HEK293 (cell line): ENCODE data around the gene CKAP2L.

ENCODE experiments used
- CTCF ChIP-seq: fragments of 450-650 bp; formaldehyde crosslinking; IDR thresholded peaks from 2 replicates; pipeline ENCODE4 v1.5.1; 2016; ENCODE audit warnings: missing biosample characterization, missing genetic modification characterization
- KLF8 ChIP-seq: fragments of 450-650 bp; formaldehyde crosslinking; IDR thresholded peaks from 2 replicates; pipeline ENCODE4 v1.5.1; 2016; ENCODE audit warnings: missing biosample characterization, missing genetic modification characterization
- RBAK ChIP-seq: fragments of 450-650 bp; formaldehyde crosslinking; IDR thresholded peaks from 2 replicates; pipeline ENCODE4 v1.5.1; 2016; ENCODE audit warnings: missing biosample characterization, missing genetic modification characterization
- REST ChIP-seq: fragments of 450-650 bp; formaldehyde crosslinking; IDR thresholded peaks from 2 replicates; pipeline ENCODE4 v1.5.1; 2016; ENCODE audit warnings: missing biosample characterization, missing genetic modification characterization
- TCF7L2 ChIP-seq: IDR thresholded peaks from 2 replicates; pipeline ENCODE4 v1.6.1; 2011; ENCODE audit warnings: low read depth, mild to moderate bottlenecking, inconsistent platforms, low read length, moderate library complexity, borderline replicate concordance
- YY1 ChIP-seq: fragments of 450-650 bp; formaldehyde crosslinking; IDR thresholded peaks from 2 replicates; pipeline ENCODE4 v1.5.1; 2018; ENCODE audit warnings: missing biosample characterization, missing genetic modification characterization
- ZNF121 ChIP-seq: fragments of 450-650 bp; formaldehyde crosslinking; IDR thresholded peaks from 2 replicates; pipeline ENCODE4 v1.5.1; 2016; ENCODE audit warnings: missing biosample characterization, missing genetic modification characterization
- ZNF416 ChIP-seq: fragments of 450-650 bp; formaldehyde crosslinking; IDR thresholded peaks from 2 replicates; pipeline ENCODE4 v1.5.1; 2016; ENCODE audit warnings: missing biosample characterization, missing genetic modification characterization
- ZNF776 ChIP-seq: fragments of 450-650 bp; formaldehyde crosslinking; IDR thresholded peaks from 2 replicates; pipeline ENCODE4 v1.5.0; 2017; ENCODE audit warnings: missing biosample characterization, missing genetic modification characterization, borderline replicate concordance
- TF ChIP-seq, protein P1 (sequence below): fragments of 450-650 bp; formaldehyde crosslinking; optimal IDR thresholded peaks from 2 replicates; pipeline ENCODE3; 2016; ENCODE audit warnings: missing biosample characterization, mild to moderate bottlenecking, missing genetic modification characterization
- TF ChIP-seq, protein P2 (sequence below): fragments of 450-650 bp; formaldehyde crosslinking; IDR thresholded peaks from 2 replicates; pipeline ENCODE4 v1.5.1; 2016; ENCODE audit warnings: missing biosample characterization, missing genetic modification characterization
- TF ChIP-seq, protein P3 (sequence below): IDR thresholded peaks from 2 replicates; pipeline ENCODE4 v1.6.1; 2011; ENCODE audit warnings: mild to moderate bottlenecking, low read depth, low read length, borderline replicate concordance

- TF ChIP-seq CTCF (tag by site-specific recombination) (no peak), RBAK (tag by site-specific recombination) (no peak), YY1 (tag by site-specific recombination) (no peak), ZNF121 (tag by site-specific recombination) (no peak), ZNF416 (tag by site-specific recombination) (no peak), ZNF776 (tag by site-specific recombination) (no peak), REST (no peak), KLF8 (tag by site-specific recombination) (no peak), TCF7L2 (no peak)
- TF ChIP-seq, protein P1, sequence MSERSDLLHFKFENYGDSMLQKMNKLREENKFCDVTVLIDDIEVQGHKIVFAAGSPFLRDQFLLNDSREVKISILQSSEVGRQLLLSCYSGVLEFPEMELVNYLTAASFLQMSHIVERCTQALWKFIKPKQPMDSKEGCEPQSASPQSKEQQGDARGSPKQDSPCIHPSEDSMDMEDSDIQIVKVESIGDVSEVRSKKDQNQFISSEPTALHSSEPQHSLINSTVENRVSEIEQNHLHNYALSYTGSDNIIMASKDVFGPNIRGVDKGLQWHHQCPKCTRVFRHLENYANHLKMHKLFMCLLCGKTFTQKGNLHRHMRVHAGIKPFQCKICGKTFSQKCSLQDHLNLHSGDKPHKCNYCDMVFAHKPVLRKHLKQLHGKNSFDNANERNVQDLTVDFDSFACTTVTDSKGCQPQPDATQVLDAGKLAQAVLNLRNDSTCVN (tag by site-specific recombination) = no peak
- TF ChIP-seq, protein P2, sequence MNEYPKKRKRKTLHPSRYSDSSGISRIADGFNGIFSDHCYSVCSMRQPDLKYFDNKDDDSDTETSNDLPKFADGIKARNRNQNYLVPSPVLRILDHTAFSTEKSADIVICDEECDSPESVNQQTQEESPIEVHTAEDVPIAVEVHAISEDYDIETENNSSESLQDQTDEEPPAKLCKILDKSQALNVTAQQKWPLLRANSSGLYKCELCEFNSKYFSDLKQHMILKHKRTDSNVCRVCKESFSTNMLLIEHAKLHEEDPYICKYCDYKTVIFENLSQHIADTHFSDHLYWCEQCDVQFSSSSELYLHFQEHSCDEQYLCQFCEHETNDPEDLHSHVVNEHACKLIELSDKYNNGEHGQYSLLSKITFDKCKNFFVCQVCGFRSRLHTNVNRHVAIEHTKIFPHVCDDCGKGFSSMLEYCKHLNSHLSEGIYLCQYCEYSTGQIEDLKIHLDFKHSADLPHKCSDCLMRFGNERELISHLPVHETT = no peak
- TF ChIP-seq, protein P3, sequence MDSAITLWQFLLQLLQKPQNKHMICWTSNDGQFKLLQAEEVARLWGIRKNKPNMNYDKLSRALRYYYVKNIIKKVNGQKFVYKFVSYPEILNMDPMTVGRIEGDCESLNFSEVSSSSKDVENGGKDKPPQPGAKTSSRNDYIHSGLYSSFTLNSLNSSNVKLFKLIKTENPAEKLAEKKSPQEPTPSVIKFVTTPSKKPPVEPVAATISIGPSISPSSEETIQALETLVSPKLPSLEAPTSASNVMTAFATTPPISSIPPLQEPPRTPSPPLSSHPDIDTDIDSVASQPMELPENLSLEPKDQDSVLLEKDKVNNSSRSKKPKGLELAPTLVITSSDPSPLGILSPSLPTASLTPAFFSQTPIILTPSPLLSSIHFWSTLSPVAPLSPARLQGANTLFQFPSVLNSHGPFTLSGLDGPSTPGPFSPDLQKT = no peak
Measured at GRCh38 chr2:112777036-112777435, 12.6 kb upstream of the CKAP2L start.
